GM18519 (cell line): ENCODE data around the gene DNAJB11.
"Not testable (repeated sequence)": the region's sequence is repeated elsewhere in the genome, so short reads cannot be mapped to it uniquely, and the experiment has no call there.

Experiments used
- ATAC-seq: cut with Tn5 transposase; IDR thresholded peaks from one replicate; pipeline ENCODE4 v1.9.1; 2021; ENCODE audit warnings: mild to moderate bottlenecking, moderate library complexity; ENCODE audit not compliant: unreplicated experiment, low FRiP score

DNAJB11 gene

GRCh38 chr3:186614597-186615483 lies 44.3 kb downstream of the DNAJB11 start:
- ATAC-seq, result peak; percentile 54

GRCh38 chr3:186616299-186616617 lies 45.7 kb downstream of the DNAJB11 start:
- no peak for ATAC-seq

DNA sequence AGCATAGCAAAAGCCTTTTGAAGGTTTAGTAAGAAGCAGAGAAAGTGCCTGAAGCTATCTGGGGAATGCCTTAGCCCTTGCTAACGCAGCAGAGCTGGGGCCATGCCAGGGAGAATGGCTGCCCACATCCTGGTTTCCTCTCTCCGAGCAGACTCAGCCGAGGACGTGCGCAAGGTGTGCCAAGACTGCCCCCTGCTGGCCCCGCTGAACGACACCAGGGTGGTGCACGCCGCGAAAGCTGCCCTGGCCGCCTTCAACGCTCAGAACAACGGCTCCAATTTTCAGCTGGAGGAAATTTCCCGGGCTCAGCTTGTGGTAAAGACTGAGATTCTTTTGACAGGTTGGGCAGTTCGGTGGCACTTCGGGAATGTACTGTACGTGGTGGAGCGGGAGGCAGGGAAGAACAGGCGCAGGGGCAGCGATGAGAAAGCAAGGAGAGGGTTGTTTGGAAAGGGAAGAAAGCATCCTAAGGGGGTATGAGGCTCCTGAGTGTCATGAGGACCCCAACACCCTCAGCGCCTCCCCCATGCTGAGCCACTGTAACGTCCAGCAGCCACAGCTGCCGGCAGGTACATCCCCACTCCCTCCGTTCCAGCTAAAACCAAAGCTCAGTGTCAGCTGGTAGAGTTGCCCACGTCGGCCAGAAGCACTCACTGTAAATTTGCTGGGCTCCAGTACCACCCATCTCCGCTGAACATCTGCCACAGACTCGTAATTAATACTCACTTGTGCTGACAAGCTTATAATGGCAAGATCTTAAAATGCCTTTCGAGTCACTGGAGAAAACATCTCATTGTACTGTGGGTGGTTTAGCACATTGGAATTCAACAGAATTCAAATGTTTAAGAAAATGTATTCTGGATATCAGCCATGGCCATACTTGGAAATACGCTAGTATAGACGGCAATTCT lies 46.8 kb downstream of the DNAJB11 start:
- peak; percentile 61 for ATAC-seq

- ATAC-seq, result no peak
Observed at GRCh38 chr3:186618318-186618938, 47.9 kb downstream of the DNAJB11 start.

DNA sequence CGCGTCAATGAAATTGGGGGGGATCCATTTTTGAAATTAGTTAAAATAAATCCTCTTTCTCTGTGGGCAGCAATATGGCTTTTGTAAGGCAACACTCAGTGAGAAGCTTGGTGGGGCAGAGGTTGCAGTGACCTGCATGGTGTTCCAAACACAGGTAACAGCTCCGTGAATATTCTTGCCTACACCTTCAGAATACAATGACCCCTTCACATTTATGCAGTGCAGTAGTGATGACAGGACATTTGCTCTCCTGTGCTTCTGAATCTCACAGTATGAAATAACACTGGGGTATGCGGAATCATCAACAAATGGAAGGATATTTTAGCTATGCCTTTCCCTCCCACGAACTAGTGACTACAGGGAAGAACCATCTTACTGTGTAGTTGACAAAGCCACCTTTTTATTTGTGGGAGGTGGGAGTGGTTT lies 49.3 kb downstream of the DNAJB11 start:
- no peak for ATAC-seq

DNA sequence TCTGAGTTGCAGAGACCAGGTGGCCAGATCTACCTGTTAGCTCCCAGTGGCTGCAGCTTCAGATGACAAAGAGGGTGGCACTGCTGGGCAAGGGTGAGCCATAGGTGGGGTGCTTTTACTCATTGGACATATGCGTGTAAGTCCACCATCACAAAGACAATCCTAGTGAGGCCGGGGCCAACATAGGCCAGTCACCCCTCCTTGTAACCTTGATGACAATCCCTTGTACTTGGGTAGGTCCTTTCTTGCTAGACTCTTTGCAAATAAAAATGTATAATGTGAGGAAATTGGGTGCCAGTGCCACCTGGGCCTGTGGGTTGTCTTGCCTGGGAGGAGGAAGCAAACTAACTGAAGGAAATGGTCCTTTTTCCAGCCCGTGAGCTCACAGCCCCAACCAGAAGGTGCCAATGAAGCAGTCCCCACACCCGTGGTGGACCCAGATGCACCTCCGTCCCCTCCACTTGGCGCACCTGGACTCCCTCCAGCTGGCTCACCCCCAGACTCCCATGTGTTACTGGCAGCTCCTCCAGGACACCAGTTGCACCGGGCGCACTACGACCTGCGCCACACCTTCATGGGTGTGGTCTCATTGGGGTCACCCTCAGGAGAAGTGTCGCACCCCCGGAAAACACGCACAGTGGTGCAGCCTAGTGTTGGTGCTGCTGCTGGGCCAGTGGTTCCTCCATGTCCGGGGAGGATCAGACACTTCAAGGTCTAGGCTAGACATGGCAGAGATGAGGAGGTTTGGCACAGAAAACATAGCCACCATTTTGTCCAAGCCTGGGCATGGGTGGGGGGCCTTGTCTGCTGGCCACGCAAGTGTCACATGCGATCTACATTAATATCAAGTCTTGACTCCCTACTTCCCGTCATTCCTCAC lies 49.9 kb downstream of the DNAJB11 start:
- no peak for ATAC-seq

GRCh38 chr3:186621894-186622650 lies 51.6 kb downstream of the DNAJB11 start:
- no peak for ATAC-seq

DNA sequence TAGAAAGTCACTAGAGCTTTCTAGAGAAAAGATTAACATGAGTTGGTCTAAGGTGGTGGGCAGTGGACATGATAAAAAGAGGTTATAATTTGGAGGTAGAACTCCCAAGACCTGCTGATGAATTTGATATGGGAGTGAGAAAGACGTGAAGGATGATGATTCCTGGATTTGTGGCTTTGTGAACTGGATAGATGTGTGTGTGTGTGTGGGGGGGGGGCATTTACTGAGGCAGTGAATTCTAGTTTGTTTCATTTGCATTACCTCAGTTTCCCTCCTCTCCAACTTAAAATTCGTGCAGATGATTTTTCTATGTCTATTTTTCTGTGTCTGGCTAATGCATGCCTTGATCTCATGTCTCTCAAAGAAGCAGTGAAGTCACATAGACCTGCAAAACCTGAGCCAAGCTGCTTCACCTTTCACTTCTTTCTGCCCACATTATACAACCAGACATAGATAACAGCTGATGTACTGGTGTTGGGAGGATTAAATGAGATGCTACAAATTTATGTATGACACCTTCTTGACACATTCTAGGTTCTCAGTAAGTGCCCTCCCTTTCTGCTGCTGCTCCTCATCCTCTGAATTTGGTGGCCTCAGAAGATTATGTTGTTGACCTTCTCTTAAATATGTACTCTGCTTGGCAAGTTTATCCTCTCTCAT lies 52.3 kb downstream of the DNAJB11 start:
- no peak for ATAC-seq

DNA sequence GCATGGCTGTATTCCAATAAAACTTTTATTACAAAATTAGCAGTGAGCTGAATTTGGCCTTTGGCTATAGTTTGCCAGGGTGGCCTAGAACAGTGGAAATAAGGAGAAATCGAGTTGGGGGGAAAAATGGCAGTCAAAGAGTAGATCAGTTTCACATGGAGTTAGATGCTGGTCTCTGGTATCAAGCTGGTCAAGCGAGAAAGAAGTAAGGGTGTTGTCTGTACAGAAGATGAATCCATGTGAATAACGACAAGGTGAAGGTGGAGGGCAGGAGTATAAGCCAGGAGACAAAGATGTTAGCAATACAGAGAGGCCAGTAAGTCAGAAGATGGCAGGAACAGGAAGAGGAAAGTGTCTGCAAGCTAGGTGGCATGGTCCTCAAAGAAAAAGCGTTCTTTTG lies 54.1 kb downstream of the DNAJB11 start:
- no peak for ATAC-seq

- no peak for ATAC-seq
Observed at GRCh38 chr3:186625600-186626042, 55.1 kb downstream of the DNAJB11 start.

GRCh38 chr3:186626254-186626847 lies 55.8 kb downstream of the DNAJB11 start:
- ATAC-seq, result no peak

DNA sequence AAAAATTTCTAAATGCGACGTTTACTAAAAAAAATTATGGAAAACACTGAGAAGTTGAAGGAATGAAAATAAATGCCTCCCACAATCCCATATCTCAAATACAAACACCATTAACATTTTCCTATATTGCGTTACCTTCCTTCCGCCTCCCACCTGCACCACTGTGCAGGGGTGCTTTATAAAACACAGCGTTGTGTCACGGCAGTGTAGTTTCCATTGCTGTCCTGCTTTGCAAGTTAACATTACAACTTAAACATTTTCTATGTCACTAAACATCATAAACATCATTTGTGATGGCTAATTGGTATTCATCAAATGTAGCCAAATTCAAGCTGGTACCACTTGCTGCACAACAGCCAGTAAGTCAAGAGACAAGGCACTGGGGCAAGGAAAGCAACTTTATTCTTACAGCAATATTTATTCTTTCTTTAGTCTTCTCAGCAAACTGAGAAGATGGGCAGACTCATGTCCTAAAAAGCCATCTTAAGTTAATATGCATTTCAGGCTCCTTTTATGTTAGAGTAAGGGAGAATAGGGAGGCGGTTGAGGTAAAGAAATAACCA lies 57.4 kb downstream of the DNAJB11 start:
- ATAC-seq, result no peak

DNA sequence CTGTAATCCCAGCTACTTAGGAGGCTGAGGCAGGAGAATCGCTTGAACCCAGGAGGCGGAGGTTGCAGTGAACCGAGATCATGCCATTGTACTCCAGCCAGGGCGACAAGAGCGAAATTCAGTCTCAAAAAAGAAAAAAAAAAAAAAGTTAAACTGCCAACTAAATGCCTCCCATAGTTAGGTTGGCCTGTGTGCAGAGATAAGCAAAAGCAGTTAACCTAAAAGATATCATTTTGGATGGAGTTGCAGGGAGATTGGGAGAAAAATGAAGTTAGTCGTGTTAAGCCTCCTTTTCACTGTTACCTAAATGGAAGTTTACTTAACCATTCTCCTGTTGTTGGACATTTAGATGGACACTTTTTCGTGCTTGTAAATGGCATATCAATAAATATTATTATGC lies 58.2 kb downstream of the DNAJB11 start:
- no peak for ATAC-seq

DNA sequence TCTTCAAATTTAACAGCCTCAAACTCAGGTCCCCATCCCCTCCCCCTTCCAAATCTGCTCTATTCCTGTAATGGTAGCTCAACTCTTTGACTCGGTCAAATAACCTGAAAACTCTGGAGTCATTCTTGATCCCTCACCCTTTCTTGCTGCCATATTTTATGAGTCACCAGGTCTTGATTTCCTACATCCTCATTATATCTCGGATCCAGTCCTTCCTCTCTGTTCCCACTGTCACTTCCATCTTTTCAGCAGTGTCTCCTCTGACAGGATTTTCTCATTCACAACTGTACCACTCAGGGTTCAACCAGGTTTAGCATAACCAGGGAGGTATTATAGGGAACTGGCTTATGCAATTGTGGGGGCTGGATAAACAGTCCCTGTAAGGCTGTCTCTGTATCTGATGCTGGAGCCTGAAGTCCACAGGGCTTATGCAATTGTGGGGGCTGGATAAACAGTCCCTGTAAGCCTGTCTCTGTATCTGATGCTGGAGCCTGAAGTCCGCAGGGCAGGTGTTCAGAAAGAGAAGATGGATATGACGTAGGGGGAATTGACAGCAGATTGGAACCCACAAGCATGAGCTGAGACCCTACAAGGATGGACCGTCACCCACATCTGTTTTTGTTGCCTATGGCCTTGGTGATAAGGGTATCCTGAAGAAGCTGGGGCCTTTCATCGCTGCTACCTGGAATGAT lies 60.6 kb downstream of the DNAJB11 start:
- no peak for ATAC-seq

DNA sequence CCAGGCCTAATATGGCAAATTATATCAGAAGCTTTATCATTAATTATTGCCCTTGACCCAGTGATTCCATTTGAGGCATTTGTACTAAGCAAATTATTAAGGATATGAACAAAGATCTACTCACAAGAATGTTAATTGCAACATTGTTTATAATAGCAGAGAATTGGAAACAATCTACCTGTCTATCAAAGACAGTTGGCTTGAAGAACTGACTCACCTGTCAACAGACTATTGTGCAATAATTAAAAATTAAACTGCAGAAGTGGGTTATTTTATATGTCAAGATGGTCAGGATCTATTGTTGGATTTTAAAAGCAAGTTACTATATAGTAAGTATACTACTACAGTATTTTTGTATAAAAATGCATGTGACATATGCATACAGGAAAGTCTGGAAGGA lies 63.0 kb downstream of the DNAJB11 start:
- no peak for ATAC-seq

DNA sequence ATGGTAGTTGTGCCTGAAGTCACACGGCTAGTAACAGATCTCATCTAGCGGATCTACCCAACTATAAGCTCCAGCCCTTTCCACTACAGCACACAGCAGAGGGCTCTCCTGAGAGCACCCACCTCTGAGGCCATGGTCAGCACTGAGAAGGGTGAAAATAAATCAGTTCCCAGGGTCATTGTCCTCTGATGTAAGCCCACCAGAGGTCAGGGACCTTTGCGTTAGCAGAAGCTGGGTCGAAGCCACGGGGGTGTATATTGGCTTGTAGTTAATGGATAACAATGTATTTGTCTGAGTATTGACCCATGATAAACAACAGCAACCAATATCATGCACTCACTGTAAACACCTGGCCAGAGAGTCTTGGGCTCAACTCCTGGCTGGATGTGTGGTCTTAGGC lies 63.7 kb downstream of the DNAJB11 start:
- ATAC-seq, result not testable (repeated sequence)
